HT-29 (cell line): ENCODE data around the gene SMCO3. TPM values are rescaled to one million over a fixed set of nuclear protein-coding genes. Genes with fewer than 3 reads are reported as not detected.

ENCODE experiments used
- DNase-seq: peaks from one replicate; pipeline ENCODE4 v3.0.0-alpha.2; 2015; ENCODE audit warnings: low spot score
- total RNA-seq: library from RNA; depleted of rRNA; stranded (reverse); fragments of >200 nt; shearing (Covaris generic); gene quantifications from 2 replicates; pipeline ENCODE4 v1.2.3, GENCODE V29; 2014; rRNA removed

SMCO3 gene
- not detected in 2 replicates for total RNA-seq

- no peak for DNase-seq
Observed at GRCh38 chr12:14814014-14814413, at the start of gene SMCO3. Gene SMCO3 (minus strand): TSS chr12:14814182. CDS start chr12:14806680, 7,502 bp downstream.

GRCh38 chr12:14860490-14860889 is 46.5 kb upstream of the SMCO3 start:
- DNase-seq, result no peak

- DNase-seq, result no peak
Observed at GRCh38 chr12:14858513-14858912, 44.5 kb upstream of the SMCO3 start.

- no peak for DNase-seq
Observed at GRCh38 chr12:14854586-14855183, 40.7 kb upstream of the SMCO3 start.

DNA sequence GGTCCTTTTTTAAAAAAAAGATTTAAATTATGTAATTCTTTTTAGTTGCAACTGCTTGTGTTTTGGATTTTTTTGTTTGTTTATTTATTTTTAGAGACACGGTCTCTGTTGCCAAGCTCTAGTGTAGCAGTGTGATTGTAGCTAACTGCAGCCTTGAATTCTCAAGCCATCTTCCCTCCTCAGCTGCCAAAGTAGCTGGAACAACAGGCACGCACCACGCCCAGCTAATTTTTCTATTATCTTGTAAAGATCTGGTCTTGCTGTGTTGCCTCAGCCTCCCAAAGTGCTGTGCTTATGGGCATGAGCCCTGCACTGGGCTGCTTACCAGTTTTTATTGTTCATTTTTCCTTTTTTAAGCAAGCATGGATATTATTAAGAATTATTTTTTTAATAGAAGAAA is 40.0 kb upstream of the SMCO3 start:
- no peak for DNase-seq

DNA sequence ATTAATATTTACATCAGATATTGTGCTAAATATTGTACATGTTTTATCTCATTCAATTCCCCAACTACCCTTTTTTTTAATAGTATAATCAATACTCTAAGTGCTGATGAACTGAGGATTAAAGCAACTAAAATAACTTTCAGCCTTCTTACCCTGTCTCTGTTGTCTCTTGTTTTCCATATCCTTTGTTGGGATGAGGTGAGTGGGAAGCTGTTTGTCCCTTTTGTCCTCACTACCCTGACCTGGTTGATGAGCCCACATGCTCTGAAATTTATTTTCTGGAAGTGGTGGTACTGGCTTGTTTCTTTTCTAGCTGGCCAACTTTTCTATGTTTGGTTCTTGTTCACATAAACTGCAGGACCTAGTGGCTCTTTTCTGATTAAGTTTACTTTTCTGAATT is 38.9 kb upstream of the SMCO3 start:
- DNase-seq, result no peak

DNA sequence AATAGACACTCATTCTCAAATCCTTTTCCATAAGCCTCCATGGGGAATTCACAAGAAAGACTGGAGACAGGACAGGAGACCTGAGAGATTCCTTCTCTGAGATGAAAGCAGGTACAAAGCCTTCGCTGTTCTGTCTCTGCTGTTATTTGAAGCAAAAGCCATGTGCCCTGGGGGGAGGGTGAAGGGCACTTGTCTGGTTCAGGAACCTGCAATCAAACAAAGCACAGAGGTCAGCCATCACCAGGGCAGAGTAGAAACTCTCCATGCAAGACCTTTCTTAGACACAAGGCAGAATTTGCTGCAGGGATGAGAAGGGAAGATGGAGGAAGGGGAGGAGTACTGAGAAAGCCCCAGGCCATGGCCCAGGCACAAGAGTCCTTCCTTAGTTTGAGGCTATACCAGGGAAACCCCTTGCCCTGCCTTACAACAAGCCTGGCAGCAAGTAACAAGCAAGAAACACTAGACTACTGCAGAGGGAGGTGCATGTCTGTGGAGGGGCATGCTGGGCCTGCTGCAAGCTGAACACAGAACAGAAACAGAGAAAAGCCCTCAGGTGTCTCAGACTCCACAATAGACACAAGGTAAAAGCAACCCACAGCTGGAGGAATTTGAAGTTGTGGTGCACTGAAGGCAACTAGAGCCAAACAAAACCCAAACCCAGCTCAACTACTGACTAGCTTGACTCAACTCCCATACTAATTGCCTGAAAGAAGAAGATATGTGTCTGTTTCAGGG is 37.1 kb upstream of the SMCO3 start:
- DNase-seq, result no peak

GRCh38 chr12:14849661-14850060 is 35.7 kb upstream of the SMCO3 start:
- no peak for DNase-seq

DNA sequence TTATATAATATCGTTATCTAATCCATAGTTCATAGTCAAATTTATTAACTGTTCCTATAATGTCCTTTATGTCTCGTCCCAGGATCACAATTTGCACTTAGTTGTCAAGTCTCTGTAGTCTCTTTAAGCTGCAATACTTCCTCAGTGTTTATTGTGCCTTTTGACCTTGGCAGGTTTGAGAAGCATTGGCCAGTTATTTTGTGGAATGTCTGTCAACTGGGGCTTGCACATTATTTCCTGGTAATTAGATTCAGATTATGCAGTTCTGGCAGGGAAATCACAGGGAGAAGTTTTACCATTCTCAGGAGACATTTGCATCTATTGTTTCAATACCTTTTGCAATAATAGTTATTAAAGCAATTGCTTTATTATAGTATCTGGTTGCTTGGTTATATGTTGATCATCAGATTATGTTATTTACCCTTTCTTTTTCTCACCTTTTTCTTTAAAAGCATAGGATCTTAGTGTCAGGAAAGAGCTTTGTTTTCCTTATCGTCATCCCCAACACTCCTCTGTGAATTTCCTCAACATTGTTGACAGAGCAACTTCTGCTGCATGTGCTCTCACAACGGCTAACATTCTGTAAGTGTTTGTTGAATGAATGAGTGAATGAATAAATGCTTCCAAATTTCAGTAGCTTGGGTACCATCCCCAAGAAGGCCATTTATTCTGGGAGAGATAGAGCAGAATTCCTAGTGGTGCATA is 33.0 kb upstream of the SMCO3 start:
- no peak for DNase-seq

DNA sequence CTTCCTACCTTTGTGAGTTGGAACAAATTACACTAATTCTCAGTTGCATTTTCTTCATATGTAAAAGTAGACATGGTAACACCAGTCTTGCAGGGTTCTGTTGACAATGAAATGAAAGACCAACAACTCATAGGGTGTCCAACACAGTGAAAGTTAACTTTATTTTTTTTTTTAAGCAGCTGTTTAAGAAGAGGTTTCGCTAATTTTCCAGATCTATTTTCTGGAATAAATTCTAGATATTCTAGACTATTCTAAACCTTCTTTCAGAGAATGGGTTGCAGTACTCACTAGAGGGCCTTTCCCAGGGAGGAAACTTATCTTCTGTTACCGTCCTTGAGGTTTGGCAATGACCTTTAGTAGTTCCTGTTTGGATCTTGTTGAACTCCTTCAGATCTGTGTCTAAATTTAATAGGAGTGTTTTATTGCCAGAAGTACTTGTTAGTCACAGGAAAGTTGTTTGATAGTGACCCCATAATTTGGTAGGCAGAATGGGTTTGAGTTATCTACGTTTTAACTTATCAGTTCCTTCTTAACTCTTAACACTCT is 32.1 kb upstream of the SMCO3 start:
- DNase-seq, result peak; percentile 26

DNA sequence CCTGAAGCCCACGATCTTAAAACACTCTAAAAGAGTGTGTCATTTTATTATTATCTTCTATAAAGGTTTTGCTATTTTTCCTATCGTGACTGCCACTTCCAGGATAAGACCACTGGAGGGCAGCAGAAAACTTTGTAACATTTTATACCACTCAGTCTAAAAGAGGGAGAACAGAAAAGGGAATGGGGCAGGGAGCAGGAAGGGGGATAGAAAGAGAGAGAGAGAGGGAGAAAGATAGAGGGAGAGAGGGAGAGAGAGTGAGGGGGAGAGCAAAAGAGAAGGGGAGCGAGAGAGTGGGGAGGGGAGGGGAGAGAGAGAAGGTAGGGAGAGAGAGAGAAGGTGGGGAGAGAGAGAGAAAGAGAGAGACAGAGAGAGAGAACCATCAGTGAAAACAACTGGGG is 31.4 kb upstream of the SMCO3 start:
- DNase-seq, result peak; percentile 85

GRCh38 chr12:14844401-14844800 is 30.4 kb upstream of the SMCO3 start:
- no peak for DNase-seq

DNA sequence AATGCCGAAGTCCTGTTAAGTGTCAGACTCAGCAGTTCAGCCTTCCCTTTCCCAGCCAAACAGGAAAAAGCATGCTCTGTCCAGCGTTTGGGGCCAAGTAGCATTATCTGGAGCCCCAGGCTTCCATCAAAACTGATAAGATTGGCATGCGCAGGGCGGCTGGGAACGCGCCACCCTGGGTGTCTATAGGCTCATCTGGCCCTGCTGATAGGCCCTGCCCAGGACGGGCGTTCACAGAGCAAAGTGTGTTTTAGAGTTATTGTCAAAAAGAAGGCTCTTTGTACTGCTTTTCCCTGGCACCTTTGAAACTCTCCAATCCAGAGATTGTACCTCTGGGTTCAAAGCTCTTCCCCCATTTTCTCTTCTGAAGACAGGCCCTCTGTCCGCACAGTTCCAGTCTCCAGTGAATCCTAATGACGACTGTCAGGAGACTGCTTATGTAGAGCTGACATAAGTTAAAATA is 29.5 kb upstream of the SMCO3 start, which contains the start of gene ART4:
Gene ART4, minus strand, starts transcription at position 102 of the 463 bp plus-strand sequence. CDS start 413 bp downstream, outside the sequence.
- no peak for DNase-seq

DNA sequence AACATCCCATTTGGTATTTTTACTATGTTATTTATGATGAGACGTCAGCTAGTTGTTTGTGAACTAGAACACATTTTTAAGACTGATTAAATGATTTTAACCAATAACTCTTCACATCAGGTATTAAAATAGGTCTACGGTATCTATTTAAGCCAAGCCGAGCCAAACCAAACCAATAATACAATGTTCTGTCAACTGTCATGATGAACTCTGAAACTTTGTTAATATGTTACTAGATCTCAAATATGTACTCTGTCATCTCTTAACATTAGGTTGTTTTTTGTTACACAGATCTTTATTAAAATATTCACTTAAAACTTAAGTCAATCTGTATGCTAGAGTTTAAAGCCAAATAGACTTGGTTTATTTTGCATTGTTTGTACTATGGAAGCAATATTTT is 28.3 kb upstream of the SMCO3 start:
- no peak for DNase-seq

- DNase-seq, result no peak
Observed at GRCh38 chr12:14841761-14842160, 27.8 kb upstream of the SMCO3 start.

GRCh38 chr12:14840616-14841015 is 26.6 kb upstream of the SMCO3 start:
- DNase-seq, result no peak

DNA sequence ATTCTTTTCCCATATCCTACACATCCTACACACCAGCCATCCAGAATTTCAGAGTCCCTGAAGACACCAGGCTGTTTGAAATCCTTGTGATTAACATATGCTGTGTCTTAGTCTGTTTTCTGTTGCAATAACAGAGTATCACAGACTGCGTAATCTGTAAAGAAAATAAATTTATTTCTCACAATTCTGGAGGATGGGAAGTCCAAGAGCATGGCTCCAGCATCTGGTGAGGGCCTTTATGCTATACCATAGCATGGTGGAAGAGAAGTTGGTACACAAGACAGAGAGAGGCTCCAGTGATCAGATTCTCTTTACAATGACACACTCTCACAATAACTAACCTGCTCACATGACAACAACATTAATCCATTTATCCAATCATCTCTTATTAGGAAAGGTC is 25.3 kb upstream of the SMCO3 start:
- DNase-seq, result no peak

- peak; percentile 16 for DNase-seq
Observed at GRCh38 chr12:14836336-14837210, 22.6 kb upstream of the SMCO3 start.

DNA sequence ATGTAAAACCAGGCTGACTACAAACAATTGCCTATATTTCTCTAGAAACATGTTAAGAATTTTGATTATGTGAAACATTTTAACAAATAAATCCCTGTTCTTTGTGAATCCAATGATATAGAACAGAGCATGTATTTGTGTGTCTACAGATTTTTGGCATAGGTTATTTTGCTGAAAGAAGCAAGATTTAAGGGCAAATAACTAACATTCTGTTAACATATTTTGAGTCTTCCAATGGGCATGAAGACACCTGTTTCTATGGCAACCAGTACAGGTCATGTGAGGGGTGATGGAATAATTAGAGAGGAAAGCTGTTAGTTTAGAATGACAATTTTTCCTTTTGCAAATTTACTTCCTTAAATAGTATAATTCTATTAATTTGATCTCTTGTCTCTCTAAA is 20.5 kb upstream of the SMCO3 start:
- no peak for DNase-seq

GRCh38 chr12:14833952-14834351 is 20.0 kb upstream of the SMCO3 start:
- DNase-seq, result no peak

DNA sequence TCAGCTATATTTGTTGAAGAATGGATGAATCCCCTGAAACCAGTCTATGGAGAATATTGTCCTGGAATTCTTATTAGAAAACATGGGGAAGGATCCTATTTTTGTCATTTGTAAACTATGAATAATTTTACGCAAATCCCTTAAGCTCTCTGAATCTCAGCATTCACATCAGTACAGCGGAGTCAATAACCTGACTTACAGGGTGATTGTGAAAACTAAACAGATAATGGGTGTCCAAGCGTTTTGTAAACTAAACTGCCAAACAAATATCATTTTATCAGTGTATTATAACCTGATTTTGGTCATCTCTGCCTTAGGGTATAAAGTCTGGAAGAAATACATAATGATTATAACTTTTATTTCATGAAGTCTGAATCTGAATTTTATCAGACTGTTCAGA is 19.4 kb upstream of the SMCO3 start:
- DNase-seq, result no peak
